Fibroblast of the aortic adventitia (primary cell): Measurements from ENCODE around the gene TMEM181. TPM values are rescaled to one million over a fixed set of nuclear protein-coding genes. Genes with fewer than 3 reads are reported as not detected.
A peak's percentile ranks its signal among the peaks of the same experiment; 100 is the strongest.

Experiments used
- DNase-seq: peaks from one replicate; pipeline ENCODE4 v3.0.0-alpha.2; 2010; ENCODE audit warnings: low read depth
- H3K4me3 ChIP-seq: 2 replicates; pipeline ENCODE4 v1.5.1; 2011; ENCODE audit warnings: low read depth, mild to moderate bottlenecking, control low read depth, low read length, moderate library complexity
- total RNA-seq: library from RNA; depleted of rRNA; stranded (reverse); fragments of >200 nt; gene quantifications from 2 replicates; pipeline ENCODE4 v1.2.3, GENCODE V29; 2012; ENCODE audit warnings: low replicate concordance
- TF ChIP-seq, protein P1 (sequence below): IDR thresholded peaks from 2 replicates; pipeline ENCODE4 v1.5.1; 2011; ENCODE audit warnings: mild to moderate bottlenecking, low read length, control low read depth, inconsistent platforms; ENCODE audit not compliant: insufficient read depth

TMEM181 gene
- total RNA-seq, 1 donor = 36.2 TPM

- no peak overlapping the region for H3K4me3 ChIP-seq
- TF ChIP-seq, protein P1, sequence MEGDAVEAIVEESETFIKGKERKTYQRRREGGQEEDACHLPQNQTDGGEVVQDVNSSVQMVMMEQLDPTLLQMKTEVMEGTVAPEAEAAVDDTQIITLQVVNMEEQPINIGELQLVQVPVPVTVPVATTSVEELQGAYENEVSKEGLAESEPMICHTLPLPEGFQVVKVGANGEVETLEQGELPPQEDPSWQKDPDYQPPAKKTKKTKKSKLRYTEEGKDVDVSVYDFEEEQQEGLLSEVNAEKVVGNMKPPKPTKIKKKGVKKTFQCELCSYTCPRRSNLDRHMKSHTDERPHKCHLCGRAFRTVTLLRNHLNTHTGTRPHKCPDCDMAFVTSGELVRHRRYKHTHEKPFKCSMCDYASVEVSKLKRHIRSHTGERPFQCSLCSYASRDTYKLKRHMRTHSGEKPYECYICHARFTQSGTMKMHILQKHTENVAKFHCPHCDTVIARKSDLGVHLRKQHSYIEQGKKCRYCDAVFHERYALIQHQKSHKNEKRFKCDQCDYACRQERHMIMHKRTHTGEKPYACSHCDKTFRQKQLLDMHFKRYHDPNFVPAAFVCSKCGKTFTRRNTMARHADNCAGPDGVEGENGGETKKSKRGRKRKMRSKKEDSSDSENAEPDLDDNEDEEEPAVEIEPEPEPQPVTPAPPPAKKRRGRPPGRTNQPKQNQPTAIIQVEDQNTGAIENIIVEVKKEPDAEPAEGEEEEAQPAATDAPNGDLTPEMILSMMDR = no peak
- no peak for DNase-seq
Measured at GRCh38 chr6:158640519-158640918, 80.6 kb downstream of the TMEM181 start.

DNA sequence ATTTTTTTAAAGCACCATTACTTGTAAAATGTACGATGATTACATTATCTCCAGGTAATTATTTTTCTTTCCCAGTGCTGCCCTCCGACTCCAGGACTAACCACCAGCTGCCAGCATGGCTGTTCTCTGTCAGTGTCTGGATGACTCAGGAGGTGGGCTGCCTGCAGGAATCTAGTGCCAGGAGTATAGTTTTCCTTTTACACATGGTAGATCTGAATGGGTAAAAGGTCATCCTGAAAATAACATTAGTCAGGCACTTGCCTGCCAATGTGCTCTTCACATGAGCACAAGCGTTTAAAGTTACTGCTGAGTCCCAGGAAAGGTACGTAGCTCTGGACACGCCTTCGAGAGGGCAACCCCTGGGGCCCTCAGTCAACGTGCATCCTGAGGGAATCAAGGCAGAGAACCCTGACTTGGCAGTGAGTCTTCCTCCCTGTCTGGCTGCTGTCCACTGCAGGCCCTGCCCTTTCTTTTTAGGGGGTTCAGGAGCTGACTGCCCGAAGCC is 82.3 kb downstream of the TMEM181 start:
- DNase-seq = peak; percentile 90
- H3K4me3 ChIP-seq = peak overlapping the region; percentile 96
- TF ChIP-seq, protein P1 = no peak

DNA sequence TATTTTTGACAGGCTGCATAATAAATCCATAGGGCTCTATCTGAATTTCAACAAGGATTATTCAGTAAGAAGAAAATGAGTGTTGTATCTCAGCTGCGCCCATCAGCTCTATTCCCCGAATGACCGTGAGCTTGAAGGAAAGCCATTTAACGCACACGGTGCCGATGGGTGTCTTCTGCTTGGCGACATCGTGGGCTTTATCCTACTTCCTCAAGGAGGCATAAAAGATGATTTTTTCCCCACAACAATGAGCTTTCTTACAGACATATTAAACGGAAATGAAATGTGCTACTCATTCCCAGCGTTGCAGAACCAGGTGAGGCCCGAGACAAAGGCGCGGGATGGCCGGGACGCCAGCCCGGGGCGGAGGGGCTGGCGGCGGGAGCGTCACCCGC is 83.9 kb downstream of the TMEM181 start:
- H3K4me3 ChIP-seq = peak overlapping the region; percentile 96
- TF ChIP-seq, protein P1 = no peak
- DNase-seq = no peak

DNA sequence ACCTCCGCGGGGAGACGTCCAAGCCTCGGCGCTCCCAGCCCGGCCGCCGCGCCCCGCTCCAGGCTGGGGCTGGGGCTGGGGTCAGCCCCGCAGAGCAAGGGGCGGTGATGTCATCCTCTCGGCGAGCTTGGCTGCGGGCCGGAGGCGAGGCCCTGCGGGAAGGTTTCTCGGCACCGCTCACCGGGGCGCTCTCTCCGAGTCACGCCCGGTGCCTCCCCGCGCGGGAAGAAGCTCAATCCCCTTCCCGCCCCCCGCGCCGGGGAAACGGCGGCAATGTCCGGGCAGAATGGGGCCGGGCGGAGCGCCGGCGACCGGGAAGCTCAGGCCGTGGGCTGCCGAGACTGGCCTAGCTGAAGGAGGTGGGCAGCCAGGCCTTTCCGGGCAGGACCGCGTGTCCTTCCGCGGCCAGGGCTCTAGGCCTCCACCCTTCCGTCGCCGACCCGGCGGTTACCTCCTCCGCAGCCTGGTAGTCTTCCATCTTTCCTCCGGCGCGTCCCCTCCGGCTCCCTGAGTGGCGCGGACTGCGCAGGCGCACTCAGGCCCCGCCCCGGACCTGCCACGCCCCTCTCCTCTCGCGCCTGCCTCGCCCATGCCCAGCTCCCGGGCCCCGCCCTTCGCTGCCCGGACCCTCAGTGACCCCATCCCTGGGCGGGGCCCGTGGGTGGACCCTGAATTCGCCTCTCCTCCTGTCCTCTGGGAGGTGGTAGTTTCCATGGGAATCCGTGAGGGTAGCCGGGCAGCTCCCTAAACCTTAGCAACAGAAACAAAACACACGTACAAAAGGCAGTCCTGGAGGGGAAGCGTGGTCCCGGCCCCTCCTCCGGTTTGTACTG is 84.6 kb downstream of the TMEM181 start, which contains the start of gene DYNLT1:
Gene DYNLT1 (minus strand): TSS at position 513 of the 833 bp plus-strand sequence. CDS start 35 bp downstream, at position 478.
- peak; percentile 87 for DNase-seq
- TF ChIP-seq, protein P1 = no peak
- peak within 1 kb of the TSS; percentile 96 for H3K4me3 ChIP-seq

DNA sequence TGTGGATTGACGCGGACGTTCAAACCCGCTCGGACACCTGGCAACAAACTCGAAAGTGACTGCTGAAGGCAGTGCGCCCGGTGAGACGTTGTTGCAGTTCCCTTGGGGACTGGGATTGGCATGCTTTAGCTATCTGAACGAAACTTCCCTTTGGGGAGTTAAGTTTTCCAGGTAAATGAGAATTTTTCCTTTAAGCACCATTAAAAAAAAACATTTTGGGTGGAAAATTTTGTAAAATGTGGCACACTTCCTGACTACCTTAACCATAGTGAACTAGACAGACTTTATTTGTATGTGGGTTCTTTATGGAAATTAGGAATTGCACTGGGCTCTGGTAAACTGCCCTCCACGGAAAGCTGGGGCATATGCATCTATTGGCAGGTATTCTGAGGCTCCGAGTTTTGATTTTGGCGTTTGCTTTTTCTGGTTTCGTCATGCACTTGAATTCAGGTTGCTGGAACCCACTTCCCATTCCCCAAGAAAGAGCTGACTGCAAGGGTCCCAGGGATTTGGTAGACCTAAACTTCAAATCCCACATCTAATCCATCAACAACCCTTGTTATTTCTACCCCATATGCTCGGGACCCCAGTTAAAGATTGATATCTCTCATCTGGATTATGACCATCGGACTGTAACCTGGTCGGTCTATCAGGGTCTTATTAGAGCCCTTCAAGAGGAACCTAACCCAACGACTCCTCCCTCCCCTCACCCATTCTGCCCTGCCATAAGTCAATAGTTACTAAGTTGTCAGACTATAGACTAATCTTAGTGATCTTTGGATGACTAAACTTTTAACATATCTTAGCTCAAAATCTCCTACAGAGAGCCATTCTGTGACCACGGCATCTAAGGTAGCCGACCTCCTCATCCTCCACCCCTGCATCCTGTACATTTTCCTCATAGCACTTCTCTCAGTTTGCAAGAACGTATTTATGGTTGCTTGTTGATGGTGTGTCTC is 85.5 kb downstream of the TMEM181 start:
- peak overlapping the region; percentile 96 for H3K4me3 ChIP-seq
- DNase-seq = no peak
- TF ChIP-seq, protein P1 = no peak
